Activated CD4-positive, alpha-beta T cell treated with anti-CD3 and anti-CD28 coated beads, Interleukin-2, amount 10 ng/mL, durations not matched to agents 24 days and 14 days (primary cell): ENCODE results near the gene TNFAIP8. TPM values are rescaled to one million over a fixed set of nuclear protein-coding genes. Genes with fewer than 3 reads are reported as not detected.

ENCODE experiments used
- DNase-seq: peaks from one replicate; pipeline ENCODE4 v3.0.0; 2022
- H3K27ac Mint-ChIP-seq: one replicate; pipeline ENCODE4 v1.8.0; 2022; ENCODE audit warnings: mild to moderate bottlenecking, mixed read lengths
- H3K27me3 Mint-ChIP-seq: one replicate; pipeline ENCODE4 v1.8.0; 2022; ENCODE audit warnings: mixed read lengths
- H3K36me3 Mint-ChIP-seq: one replicate; pipeline ENCODE4 v1.8.0; 2022; ENCODE audit warnings: low read depth, mild to moderate bottlenecking, mixed read lengths
- H3K4me1 Mint-ChIP-seq: one replicate; pipeline ENCODE4 v1.8.0; 2021; ENCODE audit warnings: mixed read lengths
- H3K4me3 Mint-ChIP-seq: one replicate; pipeline ENCODE4 v1.8.0; 2022; ENCODE audit warnings: mild to moderate bottlenecking, moderate library complexity, mixed read lengths
- H3K9me3 Mint-ChIP-seq: one replicate; pipeline ENCODE4 v1.8.0; 2021; ENCODE audit warnings: mixed read lengths
- intact Hi-C: fragments of 100-400 bp; cut with micrococcal nuclease; formaldehyde crosslinking; loops from one replicate; pipeline ENCODE4 v1.15.1; 2023
- total RNA-seq: library from RNA; stranded (reverse); gene quantifications from 2 replicates; pipeline ENCODE4 v1.2.3, GENCODE V29; 2022

The TNFAIP8 gene
- total RNA-seq, 1 donor from 2014 or later, result 188 TPM

GRCh38 chr5:119333421-119333851 lies 22.4 kb upstream of the TNFAIP8 start:
- Mint-ChIP-seq H3K27ac (peak overlapping the region; percentile 92), H3K4me3 (peak overlapping the region; percentile 85), H3K9me3 (no peaks in the 10 kb centered on the region), H3K4me1 (peaks cover 77% of the 10 kb centered on the region), H3K27me3 (no peaks in the 10 kb centered on the region), H3K36me3 (peaks cover 14% of the 10 kb centered on the region)
- intact Hi-C loops, result loop anchor here (1.0 to 2.0 kb wide), 5 partner anchors 9 to 65 kb away; no protein-coding TSS in a partner anchor
- DNase-seq, result peak; percentile 74

DNA sequence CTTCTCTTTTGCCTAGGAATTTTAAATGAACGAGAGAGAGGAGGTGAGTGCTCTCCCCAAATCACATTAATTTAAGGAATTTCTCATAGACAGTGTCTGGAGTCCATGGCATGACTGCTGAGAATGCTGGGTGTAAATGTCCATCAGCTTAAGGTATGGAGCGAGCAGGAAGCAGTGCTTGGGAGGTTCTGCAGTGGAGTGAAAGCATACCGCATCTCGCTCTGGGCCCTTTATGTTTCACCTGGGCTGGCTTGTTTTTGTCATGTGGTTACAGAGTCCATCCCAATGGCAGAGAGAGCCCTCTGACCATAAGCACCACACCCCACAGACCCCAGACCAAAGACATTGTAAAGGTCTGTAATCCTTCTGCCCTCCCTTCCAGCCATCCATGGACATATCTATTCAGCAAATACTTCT lies 20.6 kb upstream of the TNFAIP8 start:
- Mint-ChIP-seq H3K27ac (peak overlapping the region; percentile 86), H3K4me3 (peak overlapping the region; percentile 84), H3K27me3 (no peaks in the 10 kb centered on the region), H3K9me3 (no peaks in the 10 kb centered on the region), H3K36me3 (peaks cover 13% of the 10 kb centered on the region), H3K4me1 (peaks cover 74% of the 10 kb centered on the region)
- peak; percentile 73 for DNase-seq
- intact Hi-C loops, result no loop called here

GRCh38 chr5:119336262-119336661 lies 19.6 kb upstream of the TNFAIP8 start:
- peak overlapping the region; percentile 86 for H3K27ac Mint-ChIP-seq

DNA sequence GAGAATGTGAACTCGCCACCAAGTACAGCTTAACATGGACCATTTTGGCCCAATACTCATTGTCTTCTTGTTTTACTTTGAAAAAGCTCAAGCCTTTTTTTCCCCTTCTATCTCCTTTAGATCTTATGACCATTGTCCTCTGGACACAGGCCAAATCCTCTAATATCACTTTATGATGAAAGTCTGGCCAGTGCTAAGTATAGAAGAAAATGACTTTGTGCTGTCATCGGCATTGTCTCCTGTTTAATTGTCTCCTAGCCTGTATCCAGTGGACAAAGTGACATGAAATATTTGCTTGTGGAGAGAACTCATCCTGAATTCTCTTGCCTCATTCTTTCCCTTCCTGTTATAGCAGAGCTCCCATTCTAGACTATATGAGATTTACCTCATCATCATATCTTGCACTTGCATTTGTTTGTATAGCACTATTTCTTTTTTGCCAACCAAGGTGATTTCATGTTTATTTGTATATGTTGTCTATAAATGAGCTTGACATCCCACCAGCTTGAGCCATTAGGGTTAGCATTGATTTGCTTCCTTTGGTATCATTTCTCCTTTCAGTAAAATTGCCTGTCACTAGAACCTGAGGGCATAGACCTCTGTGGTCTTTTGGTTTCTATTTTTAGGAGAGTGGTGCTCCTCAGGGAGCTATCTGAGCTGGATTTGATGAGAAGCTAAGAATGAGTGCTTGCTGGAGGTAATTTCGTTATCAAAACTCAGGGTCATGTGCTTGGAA lies 18.8 kb upstream of the TNFAIP8 start:
- peak overlapping the region; percentile 92 for H3K27ac Mint-ChIP-seq
- intact Hi-C loops, result no loop called here
- H3K27me3 Mint-ChIP-seq, result no peaks in the 10 kb centered on the region
- H3K36me3 Mint-ChIP-seq, result peaks cover 10% of the 10 kb centered on the region
- no peak for DNase-seq
- peaks cover 78% of the 10 kb centered on the region for H3K4me1 Mint-ChIP-seq
- no peaks in the 10 kb centered on the region for H3K9me3 Mint-ChIP-seq
- peak overlapping the region; percentile 82 for H3K4me3 Mint-ChIP-seq

More at GRCh38 chr5:119336262-119336661, 19.6 kb upstream of the TNFAIP8 start:
- Mint-ChIP-seq H3K4me1 (peaks cover 76% of the 10 kb centered on the region), H3K36me3 (peaks cover 10% of the 10 kb centered on the region), H3K4me3 (peak overlapping the region; percentile 84), H3K9me3 (no peaks in the 10 kb centered on the region), H3K27me3 (no peaks in the 10 kb centered on the region)
- intact Hi-C loops, result no loop called here
- no peak for DNase-seq

DNA sequence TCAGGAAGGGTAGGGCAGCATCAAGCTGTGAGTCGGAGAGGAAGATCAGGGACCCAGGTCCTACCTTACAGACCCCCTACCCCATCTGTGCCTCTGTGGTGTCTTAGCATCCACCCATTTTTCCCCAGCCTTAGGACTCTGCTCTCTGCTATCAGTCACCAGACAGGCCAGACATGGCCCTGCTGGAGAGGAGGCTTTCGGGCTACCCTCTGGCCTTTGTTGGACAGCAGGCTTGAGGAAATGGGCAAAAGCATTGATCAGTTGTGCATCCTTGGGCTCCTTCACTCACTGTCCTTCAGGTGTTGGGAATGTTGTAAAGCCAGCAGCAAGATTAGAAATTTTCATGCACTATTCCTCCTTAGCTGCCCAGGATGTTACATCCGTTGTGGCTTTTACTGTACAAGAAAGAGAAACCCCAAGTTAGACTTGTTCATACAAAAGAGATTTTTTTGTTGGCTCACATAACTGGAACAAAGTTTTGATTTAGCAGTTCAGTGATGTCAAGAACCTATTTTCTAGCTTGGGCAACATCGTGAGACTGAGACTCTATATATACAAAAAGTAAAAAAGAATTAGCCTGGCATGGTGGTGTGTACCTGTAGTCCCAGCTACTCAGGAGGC lies 17.4 kb upstream of the TNFAIP8 start:
- Mint-ChIP-seq H3K9me3 (no peaks in the 10 kb centered on the region), H3K4me1 (peaks cover 79% of the 10 kb centered on the region), H3K36me3 (peaks cover 15% of the 10 kb centered on the region), H3K27me3 (no peaks in the 10 kb centered on the region), H3K27ac (peak overlapping the region; percentile 92), H3K4me3 (peak overlapping the region; percentile 82)
- DNase-seq, result peak; percentile 78
- intact Hi-C loops, result loop anchor here (1.0 kb wide), 1 partner anchor 264 kb away; no protein-coding TSS in a partner anchor

DNA sequence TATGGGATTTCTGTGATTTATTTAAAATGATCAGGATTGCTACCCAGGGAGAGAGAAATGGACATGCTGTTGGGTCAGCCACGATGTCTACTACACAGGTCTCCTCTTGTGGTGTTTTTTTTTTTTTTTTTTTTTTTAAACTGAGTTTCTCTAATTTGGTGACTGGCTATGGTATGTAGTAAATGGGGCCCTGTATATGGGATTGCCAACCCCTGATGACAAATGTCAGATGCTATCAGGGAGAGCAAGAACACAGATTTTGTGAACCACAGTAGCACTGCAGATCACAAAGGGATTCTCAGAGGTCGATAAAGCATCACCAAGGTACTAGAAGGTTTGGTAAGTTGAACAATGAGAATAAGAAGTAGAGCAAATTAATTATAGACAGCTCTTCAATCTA lies 16.5 kb upstream of the TNFAIP8 start:
- Mint-ChIP-seq H3K4me1 (peaks cover 84% of the 10 kb centered on the region), H3K4me3 (peak overlapping the region; percentile 82), H3K27me3 (no peaks in the 10 kb centered on the region), H3K27ac (peak overlapping the region; percentile 92), H3K36me3 (peaks cover 16% of the 10 kb centered on the region), H3K9me3 (no peaks in the 10 kb centered on the region)
- intact Hi-C loops, result no loop called here
- DNase-seq, result no peak

DNA sequence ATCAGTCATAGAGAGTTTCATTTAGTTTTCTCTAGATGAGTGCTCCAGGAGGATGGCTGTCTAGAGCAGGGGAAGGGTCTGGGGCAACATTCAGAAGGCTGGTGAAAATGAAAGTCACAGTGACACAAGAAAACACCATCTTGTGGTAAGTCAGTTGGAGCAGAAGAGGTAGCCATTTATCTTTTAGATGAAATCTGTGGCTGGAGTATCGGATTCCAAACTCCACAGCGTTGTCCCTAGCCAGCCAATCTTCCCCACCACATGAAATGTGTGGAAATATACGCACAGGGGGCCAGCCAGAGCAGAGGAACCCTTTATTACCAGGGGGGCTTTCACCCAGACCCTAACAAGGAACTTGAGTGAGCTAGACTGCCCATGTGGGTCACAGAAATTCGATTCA lies 15.9 kb upstream of the TNFAIP8 start:
- DNase-seq, result peak; percentile 77
- intact Hi-C loops, result loop anchor here (1.0 to 5.0 kb wide), 4 partner anchors 24 to 353 kb away; partner anchors contain the start of genes DMXL1 and DTWD2
- no peaks in the 10 kb centered on the region for H3K27me3 Mint-ChIP-seq

DNA sequence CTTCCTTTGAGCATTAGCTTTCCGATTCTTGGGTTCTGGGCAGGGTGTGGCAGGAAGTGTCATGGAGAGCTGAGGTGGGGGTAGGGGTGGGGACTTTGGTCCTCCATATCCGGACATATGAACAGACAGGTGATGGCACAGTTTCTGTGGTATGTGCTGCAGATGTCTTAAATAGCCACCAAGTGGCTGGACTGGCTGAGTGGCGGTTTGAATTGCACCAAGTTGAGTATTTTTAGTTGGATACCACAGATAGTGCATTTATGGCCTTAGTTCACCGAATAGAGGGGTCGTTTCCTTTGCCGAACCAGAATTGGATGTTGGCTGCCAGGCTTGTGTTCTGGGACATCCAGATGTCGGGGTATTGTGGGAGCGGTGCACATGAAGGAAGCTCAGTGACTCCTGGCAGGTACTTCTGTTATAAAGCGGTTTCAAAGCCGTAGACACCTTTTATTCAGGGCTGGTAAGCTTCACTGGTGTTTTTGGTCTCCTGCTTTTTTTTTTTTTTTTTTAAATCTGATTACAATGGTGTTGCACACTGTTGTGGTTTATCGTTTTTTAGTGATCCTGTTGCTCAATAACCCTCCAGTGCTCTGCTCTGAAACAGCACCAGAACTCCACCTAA lies 15.1 kb upstream of the TNFAIP8 start:
- Mint-ChIP-seq H3K9me3 (no peaks in the 10 kb centered on the region), H3K4me3 (peak overlapping the region; percentile 82), H3K27me3 (no peaks in the 10 kb centered on the region), H3K36me3 (peaks cover 19% of the 10 kb centered on the region), H3K4me1 (peaks cover 82% of the 10 kb centered on the region), H3K27ac (peak overlapping the region; percentile 92)
- intact Hi-C loops, result loop anchor here (1.0 to 5.0 kb wide), 5 partner anchors 24 to 353 kb away; partner anchors contain the start of genes DMXL1 and DTWD2
- peak; percentile 90 for DNase-seq

More for the DNA sequence above, 15.9 kb upstream of the TNFAIP8 start:
- Mint-ChIP-seq H3K27ac (peak overlapping the region; percentile 92), H3K4me3 (peak overlapping the region; percentile 82), H3K9me3 (no peaks in the 10 kb centered on the region), H3K4me1 (peaks cover 82% of the 10 kb centered on the region), H3K36me3 (peaks cover 15% of the 10 kb centered on the region)

- Mint-ChIP-seq H3K9me3 (no peaks in the 10 kb centered on the region), H3K4me3 (peak overlapping the region; percentile 82), H3K36me3 (peaks cover 20% of the 10 kb centered on the region), H3K4me1 (peaks cover 85% of the 10 kb centered on the region), H3K27ac (peak overlapping the region; percentile 92), H3K27me3 (no peaks in the 10 kb centered on the region)
- peak; percentile 71 for DNase-seq
- intact Hi-C loops, result loop anchor here (1.0 to 5.0 kb wide), 9 partner anchors 8 to 354 kb away; partner anchors contain the start of genes DMXL1 and DTWD2
Observed at GRCh38 chr5:119341452-119342349, 14.1 kb upstream of the TNFAIP8 start.

GRCh38 chr5:119342406-119342805 lies 13.4 kb upstream of the TNFAIP8 start:
- peaks cover 22% of the 10 kb centered on the region for H3K36me3 Mint-ChIP-seq
- no peaks in the 10 kb centered on the region for H3K9me3 Mint-ChIP-seq
- intact Hi-C loops, result loop anchor here (1.0 to 5.0 kb wide), 7 partner anchors 9 to 355 kb away; partner anchors contain the start of gene DTWD2
- H3K27me3 Mint-ChIP-seq, result no peaks in the 10 kb centered on the region
- no peak for DNase-seq
- peaks cover 85% of the 10 kb centered on the region for H3K4me1 Mint-ChIP-seq
- H3K27ac Mint-ChIP-seq, result peak overlapping the region; percentile 92
- peak overlapping the region; percentile 82 for H3K4me3 Mint-ChIP-seq

- Mint-ChIP-seq H3K36me3 (peaks cover 25% of the 10 kb centered on the region), H3K4me3 (peak overlapping the region; percentile 82), H3K4me1 (peaks cover 86% of the 10 kb centered on the region), H3K9me3 (no peaks in the 10 kb centered on the region), H3K27ac (peak overlapping the region; percentile 92), H3K27me3 (no peaks in the 10 kb centered on the region)
- DNase-seq, result no peak
- intact Hi-C loops, result loop anchor here (1.0 to 5.0 kb wide), 8 partner anchors 14 to 356 kb away; partner anchors contain the start of gene DTWD2
Observed at GRCh38 chr5:119343052-119343451, 12.8 kb upstream of the TNFAIP8 start.

DNA sequence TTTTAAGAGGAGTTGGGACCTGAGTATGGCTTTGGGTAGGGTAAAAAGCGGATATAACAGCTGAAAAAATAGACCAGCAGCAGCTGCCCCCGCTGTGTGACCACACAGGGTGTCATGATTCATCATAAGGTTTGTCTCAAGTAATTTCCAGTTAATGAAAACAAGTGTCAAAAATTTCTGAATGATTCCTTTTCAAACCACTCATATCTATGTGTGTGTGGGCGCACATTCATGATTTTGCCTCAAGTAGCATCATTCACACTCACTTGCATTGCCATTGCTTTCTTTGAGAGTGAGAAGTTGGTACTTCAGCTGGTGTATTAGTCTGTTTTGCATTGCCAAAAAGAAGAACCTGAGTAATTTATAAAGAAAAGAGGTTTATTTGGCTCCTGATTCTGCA lies 12.1 kb upstream of the TNFAIP8 start:
- Mint-ChIP-seq H3K4me1 (peaks cover 86% of the 10 kb centered on the region), H3K36me3 (peaks cover 29% of the 10 kb centered on the region), H3K4me3 (peak overlapping the region; percentile 73), H3K27me3 (no peaks in the 10 kb centered on the region), H3K27ac (peak overlapping the region; percentile 97), H3K9me3 (no peaks in the 10 kb centered on the region)
- DNase-seq, result peak; percentile 76
- intact Hi-C loops, result loop anchor here (1.0 to 5.0 kb wide), 9 partner anchors 11 to 356 kb away; partner anchors contain the start of gene DTWD2
